ENCODE data around the gene BAZ1A. TPM values are rescaled to one million over a fixed set of nuclear protein-coding genes. Genes with fewer than 3 reads are reported as not detected.
"Not testable (repeated sequence)": the region's sequence is repeated elsewhere in the genome, so short reads cannot be mapped to it uniquely, and the experiment has no call there.

Gene BAZ1A
- total and polyA plus RNA-seq, 4 donors, result 14.5 to 19.2 (median 16.9) TPM

DNA sequence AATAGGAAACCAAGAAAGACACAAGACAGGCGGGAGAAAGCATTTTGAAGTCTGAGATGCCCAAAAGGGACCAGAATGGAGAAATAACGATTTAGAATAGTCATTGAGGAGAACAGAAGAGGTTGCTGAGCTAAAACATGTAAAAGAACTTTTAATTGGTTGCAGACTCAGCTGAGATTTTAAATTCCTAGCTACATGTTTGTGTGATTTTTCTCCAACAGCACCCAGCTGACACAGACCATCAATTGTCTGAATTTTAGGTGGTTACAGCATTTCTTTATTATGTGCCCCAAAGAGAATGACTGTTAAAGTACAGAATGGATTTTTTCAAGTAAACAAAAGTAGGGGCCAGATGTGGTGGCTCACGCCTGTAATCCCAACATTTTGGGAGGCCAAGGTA is 50.3 kb downstream of the BAZ1A start:
- no peaks in the 10 kb centered on the region for H3K4me1 ChIP-seq (ENCODE audit: control insufficient read depth, insufficient read depth, low read length)
- 96% methylated on average over 2 of the region's 3 CpGs for WGBS (ENCODE audit: insufficient coverage)
- no peak overlapping the region for H3K27ac ChIP-seq (ENCODE audit: low read depth, low read length)
- DNase-seq (ENCODE audit: low read depth in 4 of 6, low spot score in 6 of 6), result no peak
- H3K4me3 ChIP-seq (ENCODE audit: low read depth, low read length), result no peak overlapping the region
- H3K27me3 ChIP-seq (ENCODE audit: control insufficient read depth, insufficient read depth, low read length), result no peaks in the 10 kb centered on the region
- H3K9me3 ChIP-seq (ENCODE audit: control insufficient read depth, insufficient read depth, low read length), result no peaks in the 10 kb centered on the region
- peaks cover 6% of the 10 kb centered on the region for H3K36me3 ChIP-seq (ENCODE audit: control insufficient read depth, insufficient read depth, low read length)

DNA sequence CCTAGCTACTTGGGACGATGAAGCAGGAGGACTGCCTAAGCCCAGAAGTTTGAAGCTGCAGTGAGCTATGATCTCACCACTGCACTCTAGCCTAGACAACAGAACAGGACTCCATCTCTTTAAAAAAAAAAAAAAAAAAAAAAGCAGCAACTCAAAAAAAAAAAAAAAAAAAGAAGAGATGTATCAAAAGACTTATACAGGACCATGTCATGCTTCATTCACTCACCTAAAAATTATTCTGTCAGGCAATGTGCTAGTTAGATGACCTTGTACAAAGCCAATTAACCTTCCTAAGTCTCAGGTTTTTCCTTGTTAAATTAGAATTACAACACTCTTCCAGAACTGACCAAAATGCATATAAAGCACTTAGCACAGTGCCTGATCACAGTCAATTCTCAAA is 50.9 kb downstream of the BAZ1A start:
- DNase-seq (ENCODE audit: low read depth in 4 of 6, low spot score in 6 of 6), result no peak
- H3K4me3 ChIP-seq (ENCODE audit: low read depth, low read length), result no peak overlapping the region
- H3K27ac ChIP-seq (ENCODE audit: low read depth, low read length), result no peak overlapping the region
- H3K27me3 ChIP-seq (ENCODE audit: control insufficient read depth, insufficient read depth, low read length), result no peaks in the 10 kb centered on the region
- peaks cover 6% of the 10 kb centered on the region for H3K36me3 ChIP-seq (ENCODE audit: control insufficient read depth, insufficient read depth, low read length)
- no CpG with 5 or more reads among the region's 1 CpG for WGBS (ENCODE audit: insufficient coverage)
- no peaks in the 10 kb centered on the region for H3K9me3 ChIP-seq (ENCODE audit: control insufficient read depth, insufficient read depth, low read length)
- H3K4me1 ChIP-seq (ENCODE audit: control insufficient read depth, insufficient read depth, low read length), result no peaks in the 10 kb centered on the region

DNA sequence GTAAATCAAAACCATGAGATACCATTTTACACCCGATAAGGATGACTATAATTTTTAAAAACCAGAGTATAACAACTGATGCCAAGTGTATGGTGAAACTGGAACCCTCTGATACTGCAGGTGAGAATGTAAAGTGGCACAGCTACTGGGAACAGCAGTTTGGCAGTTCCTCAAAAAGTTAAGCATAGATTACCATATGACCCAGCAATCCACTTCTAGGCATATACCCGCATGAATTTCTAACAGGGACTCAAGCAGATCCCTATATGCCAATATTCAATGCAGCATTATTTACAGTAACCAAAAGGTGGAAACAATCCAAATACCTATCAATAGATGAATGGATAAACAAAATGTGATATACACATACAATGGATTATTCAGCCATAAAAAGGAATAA is 57.4 kb downstream of the BAZ1A start:
- no peak for DNase-seq (ENCODE audit: low read depth in 4 of 6, low spot score in 6 of 6)
- no CpG with 5 or more reads among the region's 2 CpGs for WGBS (ENCODE audit: insufficient coverage)
- Histone ChIP-seq H3K4me3 (ENCODE audit: low read depth, low read length) (no peak overlapping the region), H3K27ac (ENCODE audit: low read depth, low read length) (no peak overlapping the region), H3K4me1 (ENCODE audit: control insufficient read depth, insufficient read depth, low read length) (no peaks in the 10 kb centered on the region), H3K36me3 (ENCODE audit: control insufficient read depth, insufficient read depth, low read length) (peaks cover 3% of the 10 kb centered on the region), H3K9me3 (ENCODE audit: control insufficient read depth, insufficient read depth, low read length) (no peaks in the 10 kb centered on the region), H3K27me3 (ENCODE audit: control insufficient read depth, insufficient read depth, low read length) (no peaks in the 10 kb centered on the region)

DNA sequence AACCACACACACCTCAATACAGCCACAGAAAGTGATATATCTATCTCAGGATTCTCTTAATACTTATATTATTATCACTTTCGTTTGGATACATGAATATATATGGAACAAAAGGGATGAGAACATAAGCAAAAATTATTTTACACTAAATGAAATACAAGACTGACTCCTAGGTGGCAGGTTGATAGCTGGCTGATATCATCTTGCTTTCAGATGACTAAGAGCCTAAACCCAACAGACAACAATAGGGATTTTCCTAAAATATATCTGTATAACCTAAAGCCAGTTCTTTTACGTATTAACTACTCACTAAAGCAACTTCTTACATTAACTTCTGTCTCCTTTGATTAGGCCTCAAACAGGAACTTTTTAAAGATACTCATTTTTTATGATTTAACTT is 65.1 kb downstream of the BAZ1A start:
- no CpG with 5 or more reads among the region's 2 CpGs for WGBS (ENCODE audit: insufficient coverage)
- Histone ChIP-seq H3K27ac (ENCODE audit: low read depth, low read length) (no peak overlapping the region), H3K36me3 (ENCODE audit: control insufficient read depth, insufficient read depth, low read length) (no peaks in the 10 kb centered on the region), H3K9me3 (ENCODE audit: control insufficient read depth, insufficient read depth, low read length) (no peaks in the 10 kb centered on the region), H3K4me1 (ENCODE audit: control insufficient read depth, insufficient read depth, low read length) (no peaks in the 10 kb centered on the region), H3K4me3 (ENCODE audit: low read depth, low read length) (no peak overlapping the region), H3K27me3 (ENCODE audit: control insufficient read depth, insufficient read depth, low read length) (no peaks in the 10 kb centered on the region)
- DNase-seq (ENCODE audit: low read depth in 4 of 6, low spot score in 6 of 6), result no peak

DNA sequence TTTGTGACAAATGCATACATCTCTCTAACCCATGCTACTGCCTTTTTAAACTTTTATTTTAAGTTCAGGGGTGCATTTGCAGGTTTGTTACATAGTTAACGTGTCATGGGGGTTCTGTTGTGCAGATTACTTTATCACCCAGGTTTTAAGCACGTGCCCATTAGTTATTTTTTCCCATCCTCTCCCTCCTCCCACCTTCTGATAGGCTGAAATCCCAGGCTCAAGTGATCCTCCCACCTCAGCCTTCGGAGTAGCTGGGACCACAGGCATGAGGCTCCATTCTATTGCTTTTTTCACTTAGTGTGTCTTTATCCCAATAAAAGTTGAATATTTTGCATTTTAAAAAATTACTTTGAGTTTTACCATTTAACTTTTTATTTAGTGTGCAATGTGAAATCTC is 68.9 kb downstream of the BAZ1A start:
- H3K27ac ChIP-seq (ENCODE audit: low read depth, low read length), result no peak overlapping the region
- WGBS (ENCODE audit: insufficient coverage), result no CpG with 5 or more reads among the region's 3 CpGs
- no peak for DNase-seq (ENCODE audit: low read depth in 4 of 6, low spot score in 6 of 6)
- H3K4me3 ChIP-seq (ENCODE audit: low read depth, low read length), result no peak overlapping the region
- no peaks in the 10 kb centered on the region for H3K4me1 ChIP-seq (ENCODE audit: control insufficient read depth, insufficient read depth, low read length)
- no peaks in the 10 kb centered on the region for H3K36me3 ChIP-seq (ENCODE audit: control insufficient read depth, insufficient read depth, low read length)
- no peaks in the 10 kb centered on the region for H3K27me3 ChIP-seq (ENCODE audit: control insufficient read depth, insufficient read depth, low read length)
- H3K9me3 ChIP-seq (ENCODE audit: control insufficient read depth, insufficient read depth, low read length), result no peaks in the 10 kb centered on the region

DNA sequence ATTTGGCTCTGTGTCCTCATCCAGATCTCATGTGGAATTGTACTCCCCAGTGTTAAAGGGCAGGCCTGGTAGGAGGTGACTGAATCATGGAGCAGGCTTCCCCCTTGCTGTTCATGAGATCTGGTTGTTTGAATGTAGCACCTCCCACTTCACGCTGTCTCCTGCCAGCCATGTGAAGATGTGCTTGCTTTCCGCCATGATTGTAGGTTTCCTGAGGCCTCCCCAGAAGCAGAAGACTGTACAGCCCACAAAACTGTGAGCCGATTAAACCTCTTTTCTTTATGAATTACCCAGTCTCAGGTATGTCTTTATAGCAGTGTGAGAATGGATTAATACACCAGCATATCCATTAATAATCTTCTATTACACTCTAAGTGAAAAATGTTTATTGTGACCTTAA is 70.2 kb downstream of the BAZ1A start:
- H3K36me3 ChIP-seq (ENCODE audit: control insufficient read depth, insufficient read depth, low read length), result no peaks in the 10 kb centered on the region
- WGBS (ENCODE audit: insufficient coverage), result 100% methylated on average over 1 of the region's 3 CpGs
- DNase-seq (ENCODE audit: low read depth in 4 of 6, low spot score in 6 of 6), result no peak

DNA sequence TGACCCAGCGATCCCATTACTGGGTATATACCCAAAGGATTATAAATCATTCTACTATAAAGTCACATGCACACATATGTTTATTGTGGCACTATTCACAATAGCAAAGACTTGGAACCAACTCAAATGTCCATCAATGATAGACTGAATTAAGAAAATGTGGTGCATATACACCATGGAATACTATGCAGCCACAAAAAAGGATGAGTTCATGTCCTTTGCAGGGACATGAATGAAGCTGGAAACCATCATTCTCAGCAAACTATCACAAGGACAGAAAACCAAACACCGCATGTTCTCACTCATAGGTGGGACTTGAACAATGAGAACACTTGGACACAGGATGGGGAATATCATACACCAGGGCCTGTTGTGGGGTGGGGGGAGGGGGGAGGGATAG is 76.3 kb downstream of the BAZ1A start:
- no CpG with 5 or more reads among the region's 2 CpGs for WGBS (ENCODE audit: insufficient coverage)
- DNase-seq (ENCODE audit: low read depth in 4 of 6, low spot score in 6 of 6); H3K27ac ChIP-seq (ENCODE audit: low read depth, low read length); H3K4me1 ChIP-seq (ENCODE audit: control insufficient read depth, insufficient read depth, low read length); H3K27me3 ChIP-seq (ENCODE audit: control insufficient read depth, insufficient read depth, low read length); H3K9me3 ChIP-seq (ENCODE audit: control insufficient read depth, insufficient read depth, low read length); H3K4me3 ChIP-seq (ENCODE audit: low read depth, low read length): not testable (repeated sequence)
- peaks cover 10% of the 10 kb centered on the region for H3K36me3 ChIP-seq (ENCODE audit: control insufficient read depth, insufficient read depth, low read length)

More for the DNA sequence above, 70.2 kb downstream of the BAZ1A start:
- Histone ChIP-seq H3K27ac (ENCODE audit: low read depth, low read length) (no peak overlapping the region), H3K4me1 (ENCODE audit: control insufficient read depth, insufficient read depth, low read length) (no peaks in the 10 kb centered on the region), H3K27me3 (ENCODE audit: control insufficient read depth, insufficient read depth, low read length) (no peaks in the 10 kb centered on the region), H3K4me3 (ENCODE audit: low read depth, low read length) (no peak overlapping the region), H3K9me3 (ENCODE audit: control insufficient read depth, insufficient read depth, low read length) (no peaks in the 10 kb centered on the region)

DNA sequence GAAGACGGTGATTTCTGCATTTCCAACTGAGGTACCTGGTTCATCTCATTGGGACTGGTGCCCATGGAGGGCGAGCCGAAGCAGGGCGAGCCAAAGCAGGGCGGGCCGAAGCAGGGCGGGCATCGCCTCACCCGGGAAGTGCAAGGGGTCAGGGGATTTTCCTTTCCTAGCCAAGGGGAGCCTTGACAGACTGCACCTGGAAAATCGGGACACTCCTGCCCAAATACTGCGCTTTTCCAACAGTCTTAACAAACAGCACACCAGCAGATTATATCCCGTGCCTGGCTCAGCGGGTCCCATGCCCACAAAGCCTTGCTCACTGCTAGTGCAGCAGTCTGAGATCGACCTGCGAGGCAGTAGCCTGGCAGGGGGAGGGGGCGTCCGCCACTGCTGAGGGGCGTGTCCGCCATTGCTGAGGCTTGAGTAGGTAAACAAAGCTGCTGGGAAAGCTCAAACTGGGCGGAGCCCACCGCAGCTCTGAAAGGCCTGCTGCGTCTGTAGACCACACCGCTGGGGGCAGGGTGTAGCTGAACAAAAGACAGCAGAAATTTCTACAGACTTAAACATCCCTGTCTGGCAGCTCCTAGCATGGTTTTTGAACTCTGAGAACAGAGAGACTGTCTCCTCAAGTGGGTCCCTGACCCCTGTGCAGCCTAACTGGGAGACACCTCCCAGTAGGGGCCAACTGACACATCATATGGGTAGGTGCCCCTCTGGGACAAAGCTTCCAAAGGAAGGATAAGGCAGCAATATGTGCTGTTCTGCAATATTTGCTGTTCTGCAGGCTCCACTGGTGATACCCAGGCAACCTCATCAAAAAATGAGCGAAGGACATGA is 77.2 kb downstream of the BAZ1A start:
- peaks cover 10% of the 10 kb centered on the region for H3K36me3 ChIP-seq (ENCODE audit: control insufficient read depth, insufficient read depth, low read length)
- no peak overlapping the region for H3K27ac ChIP-seq (ENCODE audit: low read depth, low read length)
- WGBS (ENCODE audit: insufficient coverage), result 98% methylated on average over 21 of the region's 24 CpGs

DNA sequence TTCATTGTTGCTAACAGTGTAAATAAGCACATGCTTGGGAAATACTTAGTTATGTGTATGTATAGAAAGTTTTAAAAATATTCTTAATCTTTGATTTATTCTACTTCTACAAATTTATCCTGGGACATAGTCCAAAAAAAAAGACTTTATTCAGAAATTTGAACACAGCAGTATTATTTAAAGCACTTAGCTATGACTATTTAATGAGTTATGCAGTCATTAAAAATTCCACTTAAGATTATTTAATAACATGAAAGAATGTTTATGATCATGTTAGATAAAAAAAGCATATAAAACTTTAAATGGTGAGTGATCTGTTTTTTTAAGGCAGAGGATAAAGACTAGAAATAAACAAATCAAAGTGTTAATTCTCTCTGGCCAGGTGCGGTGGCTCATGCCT is 78.3 kb downstream of the BAZ1A start:
- Histone ChIP-seq H3K36me3 (ENCODE audit: control insufficient read depth, insufficient read depth, low read length) (peaks cover 10% of the 10 kb centered on the region), H3K27ac (ENCODE audit: low read depth, low read length) (no peak overlapping the region), H3K27me3 (ENCODE audit: control insufficient read depth, insufficient read depth, low read length) (no peaks in the 10 kb centered on the region), H3K9me3 (ENCODE audit: control insufficient read depth, insufficient read depth, low read length) (peaks cover 3% of the 10 kb centered on the region), H3K4me1 (ENCODE audit: control insufficient read depth, insufficient read depth, low read length) (no peaks in the 10 kb centered on the region), H3K4me3 (ENCODE audit: low read depth, low read length) (no peak overlapping the region)
- no CpG with 5 or more reads among the region's 1 CpG for WGBS (ENCODE audit: insufficient coverage)
- no peak for DNase-seq (ENCODE audit: low read depth in 4 of 6, low spot score in 6 of 6)

More for the DNA sequence above, 77.2 kb downstream of the BAZ1A start:
- DNase-seq (ENCODE audit: low read depth in 4 of 6, low spot score in 6 of 6), result no peak
- no peaks in the 10 kb centered on the region for H3K4me1 ChIP-seq (ENCODE audit: control insufficient read depth, insufficient read depth, low read length)
- no peak overlapping the region for H3K4me3 ChIP-seq (ENCODE audit: low read depth, low read length)
- no peaks in the 10 kb centered on the region for H3K27me3 ChIP-seq (ENCODE audit: control insufficient read depth, insufficient read depth, low read length)
- peaks cover 3% of the 10 kb centered on the region for H3K9me3 ChIP-seq (ENCODE audit: control insufficient read depth, insufficient read depth, low read length)

DNA sequence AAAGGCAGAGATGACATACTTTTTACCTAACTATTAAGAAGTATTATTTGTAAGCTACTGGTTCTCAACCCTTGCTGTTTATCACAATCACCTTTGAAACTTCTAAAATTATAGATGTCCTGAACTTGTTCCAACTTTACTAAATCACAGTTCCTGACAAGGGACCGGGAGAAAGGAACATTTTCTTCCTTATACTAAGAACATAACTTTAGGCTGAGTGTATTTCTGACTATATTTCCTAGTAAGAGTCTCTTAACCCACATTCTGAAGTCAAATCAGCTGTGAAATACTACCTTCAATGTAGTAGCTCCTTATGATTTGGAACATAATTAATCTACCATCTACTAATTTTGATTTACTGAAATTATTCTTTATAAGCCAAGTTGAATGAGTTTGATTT is 80.2 kb downstream of the BAZ1A start:
- H3K9me3 ChIP-seq (ENCODE audit: control insufficient read depth, insufficient read depth, low read length), result peaks cover 3% of the 10 kb centered on the region
- H3K27me3 ChIP-seq (ENCODE audit: control insufficient read depth, insufficient read depth, low read length), result no peaks in the 10 kb centered on the region
- WGBS (ENCODE audit: insufficient coverage), result no CpG with 5 or more reads among the region's 1 CpG
- no peaks in the 10 kb centered on the region for H3K4me1 ChIP-seq (ENCODE audit: control insufficient read depth, insufficient read depth, low read length)
- no peak for DNase-seq (ENCODE audit: low read depth in 4 of 6, low spot score in 6 of 6)
- no peak overlapping the region for H3K4me3 ChIP-seq (ENCODE audit: low read depth, low read length)
- peaks cover 10% of the 10 kb centered on the region for H3K36me3 ChIP-seq (ENCODE audit: control insufficient read depth, insufficient read depth, low read length)
- no peak overlapping the region for H3K27ac ChIP-seq (ENCODE audit: low read depth, low read length)
